NCI-H128 (cell line): ENCODE results near the gene HECTD4.
"Not testable (repeated sequence)": the region's sequence is repeated elsewhere in the genome, so short reads cannot be mapped to it uniquely, and the experiment has no call there.

Experiments used
- DNase-seq: peaks from one replicate; lab custom pipeline; 2025; ENCODE audit not compliant: unreplicated experiment; lab: John Stamatoyannopoulos, UW

Gene HECTD4

DNA sequence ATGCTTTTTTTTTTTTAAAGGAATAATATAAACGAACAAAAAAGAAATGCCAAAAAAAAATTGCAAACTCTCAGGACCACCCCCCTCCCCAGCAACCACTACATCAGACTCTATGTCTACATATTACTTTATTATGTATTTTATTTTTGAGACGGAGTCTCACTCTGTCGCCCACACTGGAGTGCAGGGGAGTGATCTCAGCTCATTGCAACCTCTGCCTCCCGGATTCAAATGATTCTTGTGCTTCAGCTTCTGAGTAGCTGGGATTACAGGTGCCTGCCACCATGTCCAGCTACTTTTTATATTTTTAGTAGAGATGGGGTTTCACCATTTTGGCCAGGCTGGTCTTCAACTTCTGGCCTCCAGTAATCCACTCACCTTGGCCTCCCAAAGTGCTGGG lies 22.9 kb downstream of the HECTD4 start:
- no peak for DNase-seq

DNA sequence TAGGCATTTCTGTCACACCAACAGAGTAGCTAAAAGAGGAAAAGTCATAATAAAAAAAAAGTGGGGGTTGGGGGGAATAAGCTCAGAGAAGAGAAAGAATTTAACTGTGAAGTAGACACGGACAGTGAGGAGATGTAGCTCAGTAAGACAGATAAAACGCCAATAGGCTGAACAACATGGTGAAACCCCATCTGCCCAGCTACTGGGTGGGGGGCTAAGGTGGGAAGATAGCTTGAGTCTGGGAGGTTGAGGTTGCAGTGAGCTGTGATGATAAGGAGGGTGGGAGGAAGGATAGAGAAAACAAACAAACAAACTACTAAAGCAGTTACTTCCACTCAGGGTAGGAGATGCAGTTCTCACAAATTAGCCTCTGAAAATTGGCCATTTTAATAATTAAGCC lies 25.0 kb downstream of the HECTD4 start:
- no peak for DNase-seq

DNA sequence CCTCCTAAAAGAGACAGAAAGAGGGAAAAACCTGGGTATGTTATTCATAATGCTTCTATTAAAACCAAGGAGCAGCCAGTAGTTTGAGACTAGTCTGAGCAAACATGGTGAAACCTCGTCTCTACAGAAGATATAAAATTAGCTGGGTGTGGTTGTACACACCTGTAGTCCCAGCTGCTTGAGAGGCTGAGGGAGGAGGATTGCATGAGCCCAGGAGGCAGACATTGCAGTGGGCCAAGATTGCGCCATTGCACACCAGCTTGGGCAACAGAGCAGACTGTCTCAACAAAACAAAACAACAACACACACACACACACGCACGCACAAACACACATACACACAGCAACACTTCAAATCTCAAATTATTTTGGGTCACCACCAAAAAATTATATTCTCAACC lies 27.8 kb downstream of the HECTD4 start:
- no peak for DNase-seq

DNA sequence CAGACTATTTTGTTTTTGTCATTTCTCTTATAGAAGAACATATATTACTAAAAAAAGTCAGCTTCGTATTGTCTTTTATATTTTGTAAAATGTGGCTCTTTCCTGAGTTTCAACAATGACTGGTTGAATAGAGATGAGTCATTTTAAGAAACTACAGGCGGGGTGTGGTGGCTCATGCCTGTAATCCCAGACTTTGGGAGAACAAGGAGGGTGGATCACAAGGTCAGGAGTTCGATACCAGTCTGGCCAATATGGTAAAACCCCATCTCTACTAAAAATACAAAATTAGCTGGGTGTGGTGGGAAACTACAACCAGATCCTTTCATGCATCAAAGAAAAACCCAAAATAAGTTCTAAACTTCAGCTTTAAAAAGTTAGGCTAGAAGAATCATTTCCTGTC lies 28.8 kb downstream of the HECTD4 start:
- DNase-seq, result no peak

DNA sequence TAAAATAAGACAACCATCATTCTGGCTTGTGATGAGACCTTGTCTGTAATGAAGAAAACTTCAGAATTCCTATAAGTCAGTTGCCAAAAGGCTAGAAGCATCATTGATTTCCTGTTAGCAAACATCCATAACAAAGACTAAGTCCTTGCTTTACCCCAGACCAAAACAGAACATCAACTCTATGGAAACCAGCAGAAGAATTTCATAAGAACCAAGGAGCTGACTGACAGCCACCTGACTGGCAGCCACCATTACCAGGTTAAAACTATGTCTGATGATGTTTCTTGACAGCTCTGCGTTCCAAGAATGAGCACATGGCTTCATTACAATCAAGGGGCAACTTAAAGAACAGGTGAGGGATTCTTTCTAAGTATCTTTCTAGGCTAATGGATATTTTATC lies 29.3 kb downstream of the HECTD4 start:
- DNase-seq, result no peak

DNA sequence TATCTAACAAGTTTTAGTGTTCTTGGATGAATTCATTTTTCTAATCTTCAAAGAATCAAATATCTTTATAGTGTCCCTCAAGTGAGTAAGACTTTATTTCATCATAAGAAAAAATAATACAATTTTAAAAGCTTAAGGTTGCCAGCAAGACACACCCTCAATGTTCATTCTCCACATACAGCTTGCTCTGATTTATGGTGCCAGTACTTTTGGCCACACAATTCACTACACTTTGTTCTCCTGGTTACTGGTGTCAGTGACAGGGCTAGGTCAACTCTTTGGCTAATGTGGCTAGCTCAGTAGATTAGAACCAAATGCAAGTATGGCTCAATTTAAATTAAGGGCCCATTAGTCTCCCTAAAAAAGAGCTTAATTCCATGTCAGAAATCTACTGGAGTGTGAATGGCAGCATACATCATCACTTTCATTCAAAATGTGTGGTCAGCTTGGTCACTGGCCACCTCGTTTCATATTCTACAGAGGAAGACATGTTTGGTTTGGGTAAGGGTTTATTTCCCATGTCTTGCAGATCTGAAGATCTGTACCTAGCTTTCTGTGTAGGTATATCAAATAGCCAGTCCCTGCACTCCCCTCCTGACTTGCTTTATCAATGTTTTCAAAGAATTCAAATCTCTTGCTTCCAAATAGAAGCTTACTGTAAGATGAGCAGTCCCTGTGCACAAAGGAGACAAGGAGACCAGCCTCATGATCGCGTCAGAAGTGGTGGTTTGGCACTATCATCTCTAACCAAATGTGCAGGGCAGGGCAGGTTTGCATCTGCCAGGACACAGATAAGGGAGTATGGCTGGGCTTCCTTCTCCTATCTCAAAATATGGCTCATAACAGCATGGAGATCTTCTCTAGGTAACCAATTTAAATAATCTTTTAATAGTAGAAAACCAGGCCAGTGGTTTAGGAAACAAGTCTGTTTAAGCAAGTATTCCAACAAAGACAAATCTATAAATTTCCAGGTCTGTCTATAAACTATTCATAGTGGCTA lies 31.3 kb downstream of the HECTD4 start:
- no peak for DNase-seq

DNA sequence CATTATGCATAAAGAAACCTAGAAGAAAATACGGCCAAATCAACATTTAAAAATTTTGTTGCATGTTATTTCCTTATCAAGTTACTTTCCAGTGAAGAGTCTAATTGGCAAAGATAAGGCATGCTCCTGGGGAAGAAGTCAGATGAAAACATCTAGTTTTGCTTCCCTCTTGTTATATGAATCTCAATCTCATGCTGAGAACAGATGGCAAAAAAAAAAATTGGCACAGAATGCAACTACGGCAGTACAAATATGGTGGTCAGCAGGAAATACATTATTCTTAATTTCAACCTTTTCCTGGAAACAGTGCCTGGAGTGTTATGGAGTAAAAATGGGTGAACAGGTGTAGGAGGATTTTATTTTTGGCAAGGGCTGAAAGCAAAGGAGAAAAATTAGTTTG lies 32.8 kb downstream of the HECTD4 start:
- no peak for DNase-seq

DNA sequence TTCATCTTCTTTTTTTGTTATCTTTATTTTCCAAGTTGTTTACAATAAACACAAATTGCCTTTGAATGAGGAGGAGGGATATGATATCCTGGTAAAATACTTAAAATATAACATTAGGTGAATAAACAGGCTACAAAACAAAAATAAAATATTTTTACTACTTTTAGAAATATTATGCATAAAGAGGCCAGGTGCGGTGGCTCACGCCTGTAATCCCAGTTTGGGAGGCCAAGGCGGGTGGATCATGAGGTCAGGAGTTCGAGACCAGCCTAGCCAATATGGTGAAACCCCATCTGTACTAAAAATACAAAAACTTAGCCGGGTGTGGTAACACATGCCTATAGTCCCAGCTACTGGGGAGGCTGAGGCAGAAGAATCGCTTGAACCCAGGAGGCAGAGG lies 33.3 kb downstream of the HECTD4 start:
- DNase-seq, result not testable (repeated sequence)

DNA sequence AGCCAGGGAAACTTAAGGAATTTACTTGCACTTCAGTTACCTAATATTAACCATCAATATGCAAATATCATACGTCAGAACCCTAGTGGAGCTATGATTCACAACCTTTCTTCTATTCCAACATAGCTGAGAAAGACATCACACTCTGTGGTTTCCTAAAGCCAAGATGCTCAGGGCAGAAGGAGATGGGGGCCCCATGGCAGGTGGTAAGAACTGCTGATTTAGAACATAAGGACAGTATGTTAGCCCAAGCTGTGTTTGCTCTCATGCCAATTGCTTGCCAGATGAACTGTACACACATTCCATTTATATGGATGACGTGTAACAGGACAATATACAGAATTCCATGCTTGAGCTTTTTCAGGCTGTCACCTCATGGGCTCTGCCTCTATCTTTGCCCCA lies 34.6 kb downstream of the HECTD4 start:
- DNase-seq, result no peak

DNA sequence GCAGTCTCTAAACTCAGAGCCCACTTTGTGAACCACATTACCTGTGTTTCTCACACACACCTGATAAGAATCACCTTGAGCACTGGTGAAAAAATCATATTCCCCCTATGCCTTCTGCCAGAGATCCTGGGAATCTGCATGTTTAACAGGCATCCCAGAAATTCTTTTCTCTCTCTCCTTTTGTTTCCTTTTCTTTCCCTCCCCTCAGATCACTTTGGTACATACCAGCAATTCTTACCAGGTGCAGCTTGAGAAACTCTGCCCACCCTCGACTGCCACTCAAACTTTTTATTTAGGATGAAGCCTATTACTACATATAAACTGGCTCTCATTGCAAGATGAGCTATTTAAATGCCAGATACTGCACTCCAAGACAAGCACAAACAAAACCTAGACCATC lies 36.0 kb downstream of the HECTD4 start:
- DNase-seq, result no peak

DNA sequence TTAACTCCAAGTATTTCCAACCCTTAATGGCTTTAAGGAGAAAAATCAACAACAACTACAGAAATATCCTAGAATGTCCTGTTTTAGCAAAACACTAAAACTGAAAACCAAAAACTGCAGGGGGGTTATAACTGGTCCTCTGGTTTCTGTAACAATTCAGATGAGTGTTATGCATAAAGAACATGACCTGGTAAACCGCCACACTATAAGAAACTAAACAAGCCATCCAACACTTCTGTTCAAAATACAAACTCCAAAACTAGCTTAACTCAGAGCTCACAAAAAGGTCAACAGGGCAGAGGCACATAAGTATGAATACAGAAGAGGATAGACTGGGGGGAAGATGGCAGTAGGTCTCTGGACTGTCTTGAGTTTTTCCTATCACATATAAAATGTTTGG lies 38.0 kb downstream of the HECTD4 start:
- DNase-seq, result no peak

DNA sequence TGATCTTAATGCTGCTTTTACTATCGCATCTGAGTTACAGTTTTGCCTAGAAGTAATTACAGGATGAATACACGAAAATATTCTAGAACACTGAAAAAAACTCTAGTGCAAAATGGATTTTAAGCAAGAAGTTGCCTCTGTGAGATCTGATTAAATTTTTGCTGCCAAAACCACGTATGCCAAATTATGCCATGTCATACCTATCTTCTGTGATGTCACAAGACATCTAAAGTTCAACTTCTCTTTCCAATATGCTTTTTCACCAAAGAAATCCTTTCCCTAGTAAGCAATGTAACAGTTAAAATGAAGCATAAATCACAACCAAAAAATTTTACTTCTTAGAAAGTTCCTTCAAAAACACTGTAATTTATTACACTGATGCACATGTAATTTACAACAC lies 39.6 kb downstream of the HECTD4 start:
- DNase-seq, result no peak

DNA sequence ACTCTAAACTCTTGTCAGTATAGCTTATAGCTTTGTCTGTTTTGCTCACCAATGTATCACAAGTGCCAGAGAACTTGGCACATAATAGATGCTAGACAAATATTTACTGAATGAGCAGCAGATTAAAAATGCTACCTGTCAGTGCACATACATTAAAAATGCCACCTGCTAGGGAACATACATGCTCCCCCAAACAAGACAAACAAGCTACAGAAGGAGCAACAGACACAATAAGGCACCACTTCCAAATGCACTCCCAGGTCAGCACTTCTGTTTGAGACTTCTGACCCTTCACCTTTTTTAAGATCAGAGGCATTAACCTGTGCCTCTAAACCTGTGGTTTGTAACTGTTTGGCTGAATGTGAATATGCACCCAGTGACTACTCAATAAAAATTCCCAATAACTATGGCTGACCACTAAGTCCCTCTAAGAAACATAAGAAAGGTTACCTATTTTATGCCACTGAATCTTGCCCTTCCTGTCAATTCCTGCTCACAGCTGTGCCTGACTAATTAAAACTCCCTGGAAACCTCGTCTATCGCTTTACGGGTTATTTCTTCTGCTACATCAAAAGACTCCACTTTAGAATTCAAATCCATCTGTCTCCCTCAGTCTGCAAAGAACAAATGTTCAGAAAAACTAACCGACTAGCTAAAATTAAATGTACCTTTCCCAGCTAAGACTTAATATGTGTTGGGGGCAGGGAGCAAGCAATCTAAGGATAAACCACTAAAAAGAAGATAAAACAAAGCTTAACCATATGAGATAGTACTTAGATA lies 41.0 kb downstream of the HECTD4 start:
- DNase-seq, result no peak

DNA sequence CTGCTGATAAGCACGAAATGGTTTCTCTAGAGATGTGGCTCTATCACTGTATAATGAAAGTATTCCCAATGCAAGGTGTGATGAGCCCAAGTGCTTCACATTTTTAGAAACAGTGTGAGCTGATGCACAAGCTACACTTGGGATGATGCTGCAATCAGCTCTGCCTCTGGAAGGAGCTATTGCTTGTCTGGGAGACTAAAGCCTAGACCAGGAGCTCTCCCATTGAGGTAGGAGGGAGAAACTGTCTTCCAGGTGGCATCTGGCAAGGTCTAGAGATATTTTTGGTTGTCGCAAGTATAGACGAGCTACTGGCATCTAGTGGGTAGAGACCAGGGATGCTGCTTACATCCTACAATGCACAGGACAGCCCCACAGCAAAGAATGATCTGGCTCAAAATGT lies 42.0 kb downstream of the HECTD4 start:
- no peak for DNase-seq

DNA sequence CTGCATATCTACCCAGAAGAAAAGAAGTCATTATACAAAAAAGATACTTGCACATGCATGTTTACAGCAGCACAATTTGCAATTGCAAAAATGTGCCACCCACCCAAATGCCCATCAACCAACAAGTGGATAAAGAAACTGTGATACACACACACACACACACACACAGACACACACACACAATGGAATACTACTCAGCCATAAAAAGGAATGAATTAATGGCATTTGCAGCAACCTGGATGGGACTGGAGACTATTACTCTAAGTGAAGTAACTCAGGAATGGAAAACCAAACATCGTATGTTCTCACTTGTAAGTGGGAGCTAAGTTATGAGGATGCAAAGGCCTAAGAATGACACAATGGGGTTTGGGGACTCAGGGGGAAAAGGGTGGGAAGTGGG lies 47.2 kb downstream of the HECTD4 start:
- DNase-seq, result not testable (repeated sequence)

DNA sequence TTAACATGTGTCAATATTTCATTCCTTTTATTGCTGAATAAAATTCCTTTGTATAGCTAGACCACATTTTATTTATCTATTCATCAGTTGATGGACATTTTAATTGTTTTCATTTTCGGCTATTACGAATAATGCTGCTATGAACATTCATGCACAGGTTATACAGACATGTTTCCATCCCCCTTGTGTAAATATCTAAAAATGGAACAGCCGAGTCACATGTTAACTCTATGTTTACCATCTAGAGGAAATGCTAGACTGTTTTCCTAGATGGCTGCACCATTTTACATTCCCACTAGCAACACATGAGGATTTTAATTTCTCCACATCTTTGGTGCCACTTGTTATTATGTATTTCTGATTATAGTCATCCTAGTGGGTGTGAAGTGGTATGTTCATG lies 49.2 kb downstream of the HECTD4 start:
- no peak for DNase-seq

DNA sequence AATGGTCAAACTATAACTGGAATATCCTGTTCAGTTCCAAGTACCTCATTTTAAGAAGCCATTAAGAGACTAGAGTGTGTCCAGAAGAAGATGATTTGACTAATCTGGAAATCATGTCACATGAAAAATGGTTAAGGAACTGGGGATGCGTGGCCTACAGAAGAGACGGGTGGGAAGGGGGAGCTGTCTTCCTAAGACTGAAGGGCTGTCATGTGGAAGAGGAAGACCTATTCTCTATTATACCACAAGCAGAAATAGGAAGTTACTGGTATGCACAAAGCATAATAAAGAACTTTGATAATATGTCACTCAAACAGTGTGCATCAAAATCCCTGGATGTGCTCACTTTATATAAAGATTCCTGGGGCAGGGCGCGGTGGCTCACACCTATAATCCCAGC lies 50.3 kb downstream of the HECTD4 start:
- no peak for DNase-seq

DNA sequence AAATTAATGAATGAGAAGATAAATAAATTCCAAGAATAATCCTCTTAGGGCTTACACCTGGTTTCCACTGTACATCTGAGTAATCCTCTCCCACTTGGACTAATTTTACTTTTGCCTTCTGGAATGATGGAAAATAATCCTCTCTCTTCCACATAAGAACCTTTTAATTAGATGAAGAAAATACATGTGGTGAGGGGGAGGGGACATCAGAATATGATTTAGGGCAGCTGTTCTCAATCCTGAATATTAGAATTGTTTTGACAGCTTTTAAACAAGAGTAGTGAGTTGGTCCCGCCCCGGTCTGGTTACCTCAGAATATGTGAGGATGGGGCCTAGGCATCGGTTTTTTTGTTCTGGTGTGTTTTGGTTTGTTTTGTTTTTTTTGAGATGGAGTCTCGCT lies 51.5 kb downstream of the HECTD4 start:
- no peak for DNase-seq

DNA sequence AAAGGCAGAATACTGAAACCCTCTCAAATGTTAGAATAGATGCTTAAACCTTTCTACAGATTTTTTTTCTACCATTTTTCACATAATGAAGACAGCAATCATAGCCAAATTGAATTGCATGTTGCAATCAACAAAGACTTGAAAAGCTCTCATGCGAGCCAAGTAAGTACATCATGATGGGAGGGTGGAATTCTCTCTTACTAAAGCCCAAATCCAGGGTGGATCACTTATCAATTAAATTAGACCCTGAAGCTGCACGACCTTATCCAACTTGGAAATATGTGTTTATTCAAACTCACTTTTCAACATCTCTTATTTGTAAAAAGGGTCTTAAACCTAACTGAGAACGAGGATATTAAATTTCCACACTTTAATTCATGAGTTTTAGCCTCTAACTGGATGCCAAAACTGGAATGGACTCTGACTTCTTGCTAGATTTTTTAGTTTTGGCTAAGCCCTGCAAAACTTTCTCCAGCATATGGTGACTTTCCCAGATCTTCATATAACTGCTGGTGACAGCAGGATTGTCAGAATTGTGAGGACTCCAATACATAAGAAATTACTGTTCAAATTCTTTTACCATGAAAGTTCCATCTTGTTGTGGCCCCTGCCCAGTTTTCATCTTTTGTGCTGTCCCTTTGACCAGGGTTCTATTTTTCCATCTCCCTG lies 53.6 kb downstream of the HECTD4 start:
- DNase-seq, result no peak

DNA sequence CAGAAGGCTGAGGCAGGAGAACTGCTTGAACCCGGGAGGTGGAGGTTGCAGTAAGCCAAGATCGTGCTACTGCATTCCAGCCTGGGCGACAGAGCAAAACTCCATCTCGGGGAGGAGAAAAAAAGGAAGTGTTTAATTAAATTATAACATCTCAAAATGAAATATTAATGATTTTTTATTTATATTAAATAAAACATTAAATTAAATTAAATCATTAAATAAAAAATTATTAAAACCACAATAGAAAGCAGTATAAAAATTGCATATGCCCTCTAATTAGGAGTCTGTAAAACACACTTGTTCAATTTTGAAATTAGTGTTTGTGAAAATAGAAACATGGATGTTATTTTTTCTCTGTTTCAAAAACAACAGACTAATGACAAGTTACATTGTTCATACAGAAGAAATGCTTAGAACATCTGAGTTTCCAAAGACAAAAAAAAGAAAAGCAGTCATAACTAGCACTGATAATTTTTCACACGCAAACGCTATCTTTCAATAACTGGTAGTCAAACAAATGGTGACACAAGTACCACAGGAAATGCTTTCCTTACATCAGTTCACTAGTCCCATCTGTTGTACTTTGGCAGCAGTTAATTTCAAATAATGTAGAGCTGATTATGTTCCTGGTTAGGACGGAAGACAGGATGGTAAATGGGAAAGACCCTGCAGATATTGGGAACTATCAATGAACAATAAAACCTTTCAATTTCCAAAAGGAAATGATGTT lies 54.9 kb downstream of the HECTD4 start:
- DNase-seq, result no peak

DNA sequence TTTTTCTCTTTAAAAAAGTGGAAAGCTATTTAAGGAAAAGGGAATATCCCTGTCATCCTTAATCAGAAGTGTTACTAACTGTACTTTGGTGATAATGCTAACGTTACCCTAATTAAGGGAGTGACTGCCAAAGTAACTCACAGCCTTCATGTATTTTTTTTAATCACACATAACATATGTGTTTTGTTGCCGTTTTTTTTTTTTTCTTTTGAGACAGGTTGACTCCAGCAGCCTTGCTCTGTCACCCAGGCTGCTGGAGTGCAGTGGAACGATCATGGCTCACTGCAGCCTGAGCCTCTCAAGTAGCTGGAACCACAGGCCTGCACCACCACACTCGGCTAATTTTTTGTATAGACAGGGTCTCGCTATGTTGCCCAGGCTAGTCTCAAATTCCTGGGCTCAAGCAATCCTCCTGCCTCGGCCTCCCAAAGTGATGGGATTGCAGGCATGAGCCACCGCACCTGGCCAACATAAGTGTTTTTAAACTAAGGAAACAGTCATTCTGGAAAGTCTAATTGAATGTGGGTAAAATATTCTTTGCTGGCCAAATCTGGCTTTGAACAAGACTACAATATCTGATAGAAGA lies 56.5 kb downstream of the HECTD4 start:
- DNase-seq, result no peak
